Gastrocnemius medialis (tissue), 4 donors: ENCODE data around the gene CHRNA4.

Experiments used
- CTCF ChIP-seq, 5 experiments: fragments of 450-650 bp in 3 of 5; fragments of 200-600 bp in 2 of 5; sonication (generic) in 2 of 5; IDR thresholded peaks in 4 of 5; conservative IDR thresholded peaks in 1 of 5; 1 replicate in 4 of 5; 2 replicates in 1 of 5; pipeline ENCODE4 v1.5.1; 2016 to 2019; ENCODE audit warnings: antibody characterized with exemption in 5 of 5, mild to moderate bottlenecking in 3 of 5, moderate library complexity in 3 of 5
- POLR2A ChIP-seq, 2 donors: fragments of 450-650 bp; IDR thresholded peaks; one replicate each; pipeline ENCODE4 v1.6.1; 2017; ENCODE audit warnings: antibody characterized with exemption in 2 of 2, mild to moderate bottlenecking in 2 of 2, moderate library complexity in 2 of 2

GRCh38 chr20:63344616-63345327 is 16.4 kb downstream of the CHRNA4 start:
- TF ChIP-seq CTCF (IDR thresholded peaks at IDR 0.05 in 4 of 5, conservative IDR thresholded peaks at IDR 0.05 in 1 of 5) = no peak
- no peak for TF ChIP-seq POLR2A (IDR thresholded peaks at IDR 0.05)
